ENCODE results near the gene HOXC6. TPM values are rescaled to one million over a fixed set of nuclear protein-coding genes. Genes with fewer than 3 reads are reported as not detected.

Gene HOXC6
- total RNA-seq, 1 donor from 2014 or later = 0.21 TPM

DNA sequence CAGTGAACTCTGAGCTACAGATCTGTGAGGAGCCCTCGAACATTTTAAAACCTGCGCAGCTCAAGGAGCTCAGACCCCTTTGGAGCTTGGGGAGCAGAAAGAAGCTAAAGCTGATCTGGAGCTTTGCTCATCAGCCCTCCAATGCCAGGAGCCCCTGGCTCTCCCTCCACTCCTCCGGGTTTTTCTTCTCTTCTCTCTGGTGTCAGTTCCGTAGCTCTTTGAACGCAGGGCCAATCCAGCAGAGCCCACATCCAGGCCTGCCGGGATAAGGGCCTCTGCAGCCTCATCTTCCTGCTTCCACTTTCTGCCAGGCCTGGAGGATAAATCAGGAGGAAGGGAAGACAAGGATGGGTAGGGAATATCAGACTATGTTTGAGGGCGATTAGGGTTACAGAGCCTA is 31.4 kb downstream of the HOXC6 start:
- TF ChIP-seq, protein P1, sequence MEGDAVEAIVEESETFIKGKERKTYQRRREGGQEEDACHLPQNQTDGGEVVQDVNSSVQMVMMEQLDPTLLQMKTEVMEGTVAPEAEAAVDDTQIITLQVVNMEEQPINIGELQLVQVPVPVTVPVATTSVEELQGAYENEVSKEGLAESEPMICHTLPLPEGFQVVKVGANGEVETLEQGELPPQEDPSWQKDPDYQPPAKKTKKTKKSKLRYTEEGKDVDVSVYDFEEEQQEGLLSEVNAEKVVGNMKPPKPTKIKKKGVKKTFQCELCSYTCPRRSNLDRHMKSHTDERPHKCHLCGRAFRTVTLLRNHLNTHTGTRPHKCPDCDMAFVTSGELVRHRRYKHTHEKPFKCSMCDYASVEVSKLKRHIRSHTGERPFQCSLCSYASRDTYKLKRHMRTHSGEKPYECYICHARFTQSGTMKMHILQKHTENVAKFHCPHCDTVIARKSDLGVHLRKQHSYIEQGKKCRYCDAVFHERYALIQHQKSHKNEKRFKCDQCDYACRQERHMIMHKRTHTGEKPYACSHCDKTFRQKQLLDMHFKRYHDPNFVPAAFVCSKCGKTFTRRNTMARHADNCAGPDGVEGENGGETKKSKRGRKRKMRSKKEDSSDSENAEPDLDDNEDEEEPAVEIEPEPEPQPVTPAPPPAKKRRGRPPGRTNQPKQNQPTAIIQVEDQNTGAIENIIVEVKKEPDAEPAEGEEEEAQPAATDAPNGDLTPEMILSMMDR (IDR thresholded peaks at IDR 0.05; ENCODE audit: unreplicated experiment) = no peak
- H3K27me3 Mint-ChIP-seq (ENCODE audit: unreplicated experiment) = peaks cover 37% of the 10 kb centered on the region
- H3K36me3 Mint-ChIP-seq (ENCODE audit: low read depth, unreplicated experiment) = no peaks in the 10 kb centered on the region
- H3K9me3 Mint-ChIP-seq (ENCODE audit: unreplicated experiment) = no peaks in the 10 kb centered on the region
- DNase-seq (ENCODE audit: low spot score) = no peak
- H3K4me3 Mint-ChIP-seq (ENCODE audit: unreplicated experiment) = no peak overlapping the region
- H3K27ac Mint-ChIP-seq (ENCODE audit: unreplicated experiment) = no peak overlapping the region
- H3K4me1 Mint-ChIP-seq (ENCODE audit: unreplicated experiment) = peaks cover 6% of the 10 kb centered on the region

DNA sequence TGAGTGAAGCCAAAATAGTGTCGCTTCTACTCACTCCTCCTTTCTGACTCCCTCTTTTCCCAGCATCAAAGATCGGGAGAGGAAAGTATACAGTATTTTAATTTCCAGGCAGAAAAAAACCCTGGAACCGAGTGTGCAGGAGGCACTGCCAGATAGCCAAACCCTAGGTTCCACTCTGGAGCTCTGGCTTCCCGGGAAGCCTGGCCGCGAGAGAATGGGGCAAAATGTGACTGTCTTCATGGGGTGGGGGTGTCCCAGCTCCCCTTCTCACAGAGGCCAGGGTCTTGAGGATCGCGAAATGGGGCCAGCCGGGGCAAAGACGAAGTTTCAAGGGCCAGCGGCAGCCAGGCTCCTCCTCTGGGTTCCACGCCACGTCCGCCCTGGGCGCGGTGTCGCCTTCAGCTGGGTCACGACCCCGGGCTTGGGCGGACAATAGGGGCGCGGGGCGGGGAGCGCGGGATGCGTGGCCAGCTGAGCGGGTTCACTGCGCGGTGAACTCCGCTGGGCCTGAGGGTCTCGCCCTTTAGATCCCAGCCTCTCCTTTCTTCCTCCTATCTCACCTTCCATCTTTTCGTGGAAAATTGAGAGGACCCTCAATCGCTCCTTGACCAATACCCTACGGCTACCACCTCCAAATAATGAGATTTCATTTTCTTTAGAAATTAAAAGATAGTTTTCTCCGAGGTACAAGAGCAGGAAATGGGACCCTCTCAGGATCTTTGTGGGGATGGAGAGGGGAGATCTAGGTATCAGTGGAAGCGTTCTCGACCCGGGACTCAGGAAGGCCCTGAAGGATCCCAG is 32.1 kb downstream of the HOXC6 start:
- no peak for DNase-seq (ENCODE audit: low spot score)
- H3K9me3 Mint-ChIP-seq (ENCODE audit: unreplicated experiment) = no peaks in the 10 kb centered on the region
- peaks cover 37% of the 10 kb centered on the region for H3K27me3 Mint-ChIP-seq (ENCODE audit: unreplicated experiment)
- H3K4me1 Mint-ChIP-seq (ENCODE audit: unreplicated experiment) = peaks cover 6% of the 10 kb centered on the region
- TF ChIP-seq, protein P1 (IDR thresholded peaks at IDR 0.05; ENCODE audit: unreplicated experiment) = no peak
- H3K36me3 Mint-ChIP-seq (ENCODE audit: low read depth, unreplicated experiment) = no peaks in the 10 kb centered on the region
- no peak overlapping the region for H3K4me3 Mint-ChIP-seq (ENCODE audit: unreplicated experiment)
- H3K27ac Mint-ChIP-seq (ENCODE audit: unreplicated experiment) = no peak overlapping the region

DNA sequence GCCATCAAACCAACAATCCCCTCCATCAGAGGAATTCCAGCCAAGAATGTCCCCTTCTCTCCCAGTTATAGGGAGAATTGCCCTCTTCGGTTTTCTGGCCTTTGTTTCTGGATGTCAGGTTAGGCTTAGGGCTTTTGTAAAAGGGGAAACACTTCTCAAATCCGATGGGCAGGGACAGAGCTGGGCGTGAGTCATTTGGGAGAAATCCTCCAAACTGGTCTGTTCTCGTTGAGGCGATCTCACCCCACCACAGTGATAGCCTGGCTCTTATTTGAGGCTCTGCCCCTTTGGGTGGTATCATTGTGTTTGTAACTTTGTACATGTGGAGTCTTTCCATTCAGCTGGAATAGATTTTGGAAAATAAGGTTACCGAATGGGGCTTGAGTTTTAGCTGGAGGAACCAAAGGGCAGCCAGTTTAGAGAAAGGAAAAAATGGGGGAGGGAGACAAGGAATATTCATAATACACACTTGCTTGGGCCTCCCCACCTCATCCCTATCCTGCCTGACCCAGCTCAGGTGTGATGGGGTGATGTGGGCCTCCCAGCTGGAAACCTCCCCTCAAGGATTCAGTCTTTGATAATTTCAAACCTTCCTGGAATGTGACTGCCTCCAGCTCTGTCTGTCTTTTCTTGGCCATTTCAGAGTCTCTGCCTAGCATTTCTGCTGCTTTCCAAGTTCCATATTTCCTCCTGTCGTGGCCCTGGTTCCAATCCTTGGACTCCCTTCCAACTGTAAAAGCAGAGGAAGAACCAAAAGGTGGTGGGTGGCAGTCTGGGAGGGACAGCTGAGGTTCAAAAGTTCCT is 32.9 kb downstream of the HOXC6 start:
- H3K36me3 Mint-ChIP-seq (ENCODE audit: low read depth, unreplicated experiment) = no peaks in the 10 kb centered on the region
- no peak overlapping the region for H3K4me3 Mint-ChIP-seq (ENCODE audit: unreplicated experiment)
- H3K27me3 Mint-ChIP-seq (ENCODE audit: unreplicated experiment) = peaks cover 37% of the 10 kb centered on the region
- DNase-seq (ENCODE audit: low spot score) = no peak
- H3K9me3 Mint-ChIP-seq (ENCODE audit: unreplicated experiment) = no peaks in the 10 kb centered on the region
- peaks cover 6% of the 10 kb centered on the region for H3K4me1 Mint-ChIP-seq (ENCODE audit: unreplicated experiment)
- no peak overlapping the region for H3K27ac Mint-ChIP-seq (ENCODE audit: unreplicated experiment)
- TF ChIP-seq, protein P1 (IDR thresholded peaks at IDR 0.05; ENCODE audit: unreplicated experiment) = no peak

DNA sequence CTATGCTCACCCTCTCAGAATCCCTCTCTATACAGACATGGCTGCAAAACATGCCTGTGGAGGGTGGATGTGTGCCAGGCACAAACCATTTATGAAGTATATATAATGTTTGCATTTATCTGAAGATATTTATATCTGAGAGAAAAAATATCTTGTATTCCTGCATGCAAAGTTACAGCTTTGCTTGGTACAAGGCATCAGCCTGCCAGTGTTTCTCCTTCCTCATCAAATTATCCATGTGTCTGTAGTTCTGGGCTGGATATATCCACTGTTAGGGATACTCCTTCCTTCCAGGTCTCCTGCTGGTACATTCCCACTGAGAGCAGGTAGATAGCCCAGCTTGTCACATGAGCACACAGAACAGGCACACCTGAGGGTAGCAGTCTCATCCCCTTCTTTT is 37.4 kb downstream of the HOXC6 start:
- Mint-ChIP-seq H3K4me3 (ENCODE audit: unreplicated experiment) (no peak overlapping the region), H3K4me1 (ENCODE audit: unreplicated experiment) (no peaks in the 10 kb centered on the region), H3K36me3 (ENCODE audit: low read depth, unreplicated experiment) (no peaks in the 10 kb centered on the region), H3K27me3 (ENCODE audit: unreplicated experiment) (peaks cover 18% of the 10 kb centered on the region), H3K9me3 (ENCODE audit: unreplicated experiment) (no peaks in the 10 kb centered on the region), H3K27ac (ENCODE audit: unreplicated experiment) (no peak overlapping the region)
- DNase-seq (ENCODE audit: low spot score) = no peak
- TF ChIP-seq, protein P1 (IDR thresholded peaks at IDR 0.05; ENCODE audit: unreplicated experiment) = no peak

DNA sequence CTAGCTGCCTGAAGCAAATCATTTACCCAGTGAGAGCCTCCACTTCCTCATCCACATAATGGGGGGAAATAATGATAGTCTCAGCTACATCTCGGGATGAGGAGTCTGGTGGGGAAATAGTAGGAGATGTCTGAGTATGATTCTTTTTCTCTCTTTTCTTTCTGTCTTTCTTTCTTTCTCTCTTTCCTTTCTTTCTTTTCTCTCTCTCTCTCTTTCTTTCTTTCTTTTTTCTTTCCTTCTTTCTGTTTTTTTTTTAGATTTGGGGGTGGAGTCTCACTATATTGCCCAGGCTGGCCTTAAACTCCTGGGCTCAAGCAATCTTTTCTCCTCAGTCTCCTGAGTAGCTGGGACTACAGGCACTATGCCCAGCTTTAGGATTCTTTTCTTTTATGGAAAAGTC is 38.2 kb downstream of the HOXC6 start:
- Mint-ChIP-seq H3K9me3 (ENCODE audit: unreplicated experiment) (no peaks in the 10 kb centered on the region), H3K27me3 (ENCODE audit: unreplicated experiment) (peaks cover 21% of the 10 kb centered on the region), H3K4me1 (ENCODE audit: unreplicated experiment) (no peaks in the 10 kb centered on the region), H3K27ac (ENCODE audit: unreplicated experiment) (no peak overlapping the region), H3K36me3 (ENCODE audit: low read depth, unreplicated experiment) (no peaks in the 10 kb centered on the region), H3K4me3 (ENCODE audit: unreplicated experiment) (no peak overlapping the region)
- TF ChIP-seq, protein P1 (IDR thresholded peaks at IDR 0.05; ENCODE audit: unreplicated experiment) = no peak
- no peak for DNase-seq (ENCODE audit: low spot score)

Measured in endothelial cell (in vitro differentiated cells).